SU-DHL-6 (cell line): ENCODE data around the gene UPK3BL2.
"Not testable (repeated sequence)": the region's sequence is repeated elsewhere in the genome, so short reads cannot be mapped to it uniquely, and the experiment has no call there.

Source experiments
- H2AFZ ChIP-seq: fragments of 200-600 bp; sonication (generic); 2 replicates; pipeline ENCODE4 v1.6.1; 2014; ENCODE audit warnings: low read depth, mild to moderate bottlenecking, moderate library complexity, mixed read lengths, antibody characterized with exemption, low read length; ENCODE audit not compliant: severe bottlenecking
- H3F3A ChIP-seq: fragments of 200-600 bp; shearing (Covaris generic); 2 replicates; pipeline ENCODE4 v1.6.0; 2016; ENCODE audit warnings: antibody characterized with exemption, mild to moderate bottlenecking; ENCODE audit not compliant: insufficient read depth
- H3K27ac ChIP-seq: fragments of 200-600 bp; sonication (generic); 2 replicates; pipeline ENCODE4 v1.5.1; 2016; ENCODE audit warnings: low read depth, mild to moderate bottlenecking, low read length, moderate library complexity, mixed read lengths
- H3K27me3 ChIP-seq: fragments of 200-600 bp; sonication (generic), shearing (Covaris generic); 2 replicates; pipeline ENCODE4 v1.6.0; 2014; ENCODE audit warnings: mild to moderate bottlenecking, low read length
- H3K36me3 ChIP-seq: fragments of 200-600 bp; sonication (generic); 2 replicates; pipeline ENCODE4 v1.6.1; 2014; ENCODE audit warnings: mild to moderate bottlenecking, low read length, mixed read lengths
- H3K4me2 ChIP-seq: fragments of 300-600, 200-600 bp; shearing (Covaris generic), sonication (generic); 2 replicates; pipeline ENCODE4 v1.6.0; 2014; ENCODE audit warnings: low read length, low read depth, mild to moderate bottlenecking; ENCODE audit not compliant: poor library complexity, severe bottlenecking
- H3K4me3 ChIP-seq: fragments of 200-600 bp; sonication (generic); 2 replicates; pipeline ENCODE4 v1.5.1; 2014; ENCODE audit warnings: antibody characterized with exemption, low read length, mild to moderate bottlenecking, mixed read lengths; ENCODE audit not compliant: insufficient read depth, poor library complexity, severe bottlenecking
- H3K79me2 ChIP-seq: fragments of 200-600 bp; sonication (generic); 2 replicates; pipeline ENCODE4 v1.6.1; 2014; ENCODE audit warnings: mild to moderate bottlenecking, low read length, moderate library complexity; ENCODE audit not compliant: insufficient read depth
- H3K9ac ChIP-seq: fragments of 200-600 bp; sonication (generic); 2 replicates; pipeline ENCODE4 v1.7.0; 2014; ENCODE audit warnings: mild to moderate bottlenecking, low read length
- H3K9me2 ChIP-seq: fragments of 200-600 bp; sonication (generic); replicated peaks from 2 replicates; pipeline ENCODE4 v1.6.1; 2014; ENCODE audit warnings: low read length; ENCODE audit not compliant: insufficient read depth
- H3K9me3 ChIP-seq: fragments of 200-600 bp; sonication (generic); 2 replicates; pipeline ENCODE4 v1.6.1; 2014; ENCODE audit warnings: low read length, mixed read lengths; ENCODE audit not compliant: insufficient read depth
- H4K20me1 ChIP-seq: fragments of 200-600 bp; sonication (generic); 2 replicates; pipeline ENCODE4 v1.6.1; 2014; ENCODE audit warnings: low read depth, mild to moderate bottlenecking, antibody characterized with exemption, low read length, moderate library complexity, mixed read lengths

The UPK3BL2 gene

GRCh38 chr7:102542083-102542482 is 1.4 kb downstream of the UPK3BL2 start:
- H3K9ac ChIP-seq, H4K20me1 ChIP-seq, H3K79me2 ChIP-seq, H3K27me3 ChIP-seq, H3K9me2 ChIP-seq, H3F3A ChIP-seq, H3K4me3 ChIP-seq, H3K36me3 ChIP-seq, H3K27ac ChIP-seq, H2AFZ ChIP-seq, H3K4me2 ChIP-seq, H3K9me3 ChIP-seq: not testable (repeated sequence)

GRCh38 chr7:102540604-102541003 is 2.9 kb downstream of the UPK3BL2 start:
- not testable (repeated sequence) for H2AFZ ChIP-seq, H3K9ac ChIP-seq, H4K20me1 ChIP-seq, H3K9me3 ChIP-seq, H3K27me3 ChIP-seq, H3K9me2 ChIP-seq, H3K36me3 ChIP-seq, H3K4me2 ChIP-seq, H3K79me2 ChIP-seq, H3K4me3 ChIP-seq, H3F3A ChIP-seq, H3K27ac ChIP-seq

GRCh38 chr7:102535062-102535615 is 8.4 kb downstream of the UPK3BL2 start:
- H2AFZ ChIP-seq, H3K9me3 ChIP-seq, H3K9ac ChIP-seq, H3F3A ChIP-seq, H3K27ac ChIP-seq, H3K27me3 ChIP-seq, H3K4me3 ChIP-seq, H4K20me1 ChIP-seq, H3K36me3 ChIP-seq, H3K4me2 ChIP-seq, H3K79me2 ChIP-seq, H3K9me2 ChIP-seq: not testable (repeated sequence)

- H2AFZ ChIP-seq, H3K79me2 ChIP-seq, H3K4me3 ChIP-seq, H3K9me2 ChIP-seq, H3K4me2 ChIP-seq, H3F3A ChIP-seq, H4K20me1 ChIP-seq, H3K36me3 ChIP-seq, H3K9ac ChIP-seq, H3K27ac ChIP-seq, H3K27me3 ChIP-seq, H3K9me3 ChIP-seq: not testable (repeated sequence)
These were observed 11.4 kb downstream of the UPK3BL2 start for GRCh38 chr7:102532127-102532526.

GRCh38 chr7:102531583-102531982 is 11.9 kb downstream of the UPK3BL2 start:
- H3K27me3 ChIP-seq, result not testable (repeated sequence)

GRCh38 chr7:102527822-102528793 is 15.4 kb downstream of the UPK3BL2 start:
- H3K4me3 ChIP-seq, H3K27me3 ChIP-seq, H2AFZ ChIP-seq, H4K20me1 ChIP-seq, H3K9me2 ChIP-seq, H3K79me2 ChIP-seq, H3K9me3 ChIP-seq, H3F3A ChIP-seq, H3K4me2 ChIP-seq, H3K9ac ChIP-seq, H3K36me3 ChIP-seq, H3K27ac ChIP-seq: not testable (repeated sequence)

More at GRCh38 chr7:102531583-102531982, 11.9 kb downstream of the UPK3BL2 start:
- not testable (repeated sequence) for H3K79me2 ChIP-seq, H3K9me2 ChIP-seq, H3K27ac ChIP-seq, H3K36me3 ChIP-seq, H3K9me3 ChIP-seq, H3K9ac ChIP-seq, H3F3A ChIP-seq, H3K4me2 ChIP-seq, H4K20me1 ChIP-seq, H3K4me3 ChIP-seq, H2AFZ ChIP-seq

GRCh38 chr7:102527182-102527581 is 16.3 kb downstream of the UPK3BL2 start:
- not testable (repeated sequence) for H3K9me2 ChIP-seq, H3K36me3 ChIP-seq, H3K27me3 ChIP-seq, H3K9ac ChIP-seq, H3K9me3 ChIP-seq, H3K27ac ChIP-seq, H3K4me2 ChIP-seq, H3K79me2 ChIP-seq, H2AFZ ChIP-seq, H3K4me3 ChIP-seq, H3F3A ChIP-seq, H4K20me1 ChIP-seq

- not testable (repeated sequence) for H3K4me2 ChIP-seq, H3K27me3 ChIP-seq, H3F3A ChIP-seq, H3K9me2 ChIP-seq, H3K4me3 ChIP-seq, H3K9ac ChIP-seq, H3K36me3 ChIP-seq, H3K9me3 ChIP-seq, H4K20me1 ChIP-seq, H3K79me2 ChIP-seq, H2AFZ ChIP-seq, H3K27ac ChIP-seq
These were observed 18.7 kb downstream of the UPK3BL2 start for GRCh38 chr7:102524803-102525202.
